GM12801 (cell line): ENCODE results near the gene OR4C5.
"Not testable (repeated sequence)": the region's sequence is repeated elsewhere in the genome, so short reads cannot be mapped to it uniquely, and the experiment has no call there.

Source experiments
- TF ChIP-seq, protein P1 (sequence below): IDR thresholded peaks from one replicate; pipeline ENCODE4 v1.5.1; 2011; ENCODE audit warnings: control low read depth; ENCODE audit not compliant: insufficient read length; ENCODE audit errors: extremely low read depth

The OR4C5 gene

DNA sequence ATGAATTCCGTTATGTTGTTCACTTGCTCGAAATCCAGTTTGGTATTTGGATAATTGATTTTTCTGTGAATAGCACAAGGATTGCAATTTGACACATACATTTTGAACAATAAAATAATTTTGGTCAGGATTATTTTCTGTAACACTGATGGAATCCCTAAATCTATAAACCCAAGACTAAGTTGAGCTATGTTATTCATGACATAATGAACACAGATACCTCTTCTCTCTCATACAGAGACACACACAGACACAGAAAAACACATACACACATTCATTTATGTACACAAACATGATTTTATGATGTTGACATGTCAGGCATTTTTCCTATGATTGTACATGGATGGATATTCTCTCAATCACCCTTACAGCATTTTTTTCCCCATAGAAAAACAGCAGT lies at the start of gene OR4C5:
Gene OR4C5, minus strand, starts transcription at position 101 of the 400 bp plus-strand sequence. Its CDS starts 0 bp downstream, at position 101.
- TF ChIP-seq, protein P1, sequence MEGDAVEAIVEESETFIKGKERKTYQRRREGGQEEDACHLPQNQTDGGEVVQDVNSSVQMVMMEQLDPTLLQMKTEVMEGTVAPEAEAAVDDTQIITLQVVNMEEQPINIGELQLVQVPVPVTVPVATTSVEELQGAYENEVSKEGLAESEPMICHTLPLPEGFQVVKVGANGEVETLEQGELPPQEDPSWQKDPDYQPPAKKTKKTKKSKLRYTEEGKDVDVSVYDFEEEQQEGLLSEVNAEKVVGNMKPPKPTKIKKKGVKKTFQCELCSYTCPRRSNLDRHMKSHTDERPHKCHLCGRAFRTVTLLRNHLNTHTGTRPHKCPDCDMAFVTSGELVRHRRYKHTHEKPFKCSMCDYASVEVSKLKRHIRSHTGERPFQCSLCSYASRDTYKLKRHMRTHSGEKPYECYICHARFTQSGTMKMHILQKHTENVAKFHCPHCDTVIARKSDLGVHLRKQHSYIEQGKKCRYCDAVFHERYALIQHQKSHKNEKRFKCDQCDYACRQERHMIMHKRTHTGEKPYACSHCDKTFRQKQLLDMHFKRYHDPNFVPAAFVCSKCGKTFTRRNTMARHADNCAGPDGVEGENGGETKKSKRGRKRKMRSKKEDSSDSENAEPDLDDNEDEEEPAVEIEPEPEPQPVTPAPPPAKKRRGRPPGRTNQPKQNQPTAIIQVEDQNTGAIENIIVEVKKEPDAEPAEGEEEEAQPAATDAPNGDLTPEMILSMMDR: no peak

DNA sequence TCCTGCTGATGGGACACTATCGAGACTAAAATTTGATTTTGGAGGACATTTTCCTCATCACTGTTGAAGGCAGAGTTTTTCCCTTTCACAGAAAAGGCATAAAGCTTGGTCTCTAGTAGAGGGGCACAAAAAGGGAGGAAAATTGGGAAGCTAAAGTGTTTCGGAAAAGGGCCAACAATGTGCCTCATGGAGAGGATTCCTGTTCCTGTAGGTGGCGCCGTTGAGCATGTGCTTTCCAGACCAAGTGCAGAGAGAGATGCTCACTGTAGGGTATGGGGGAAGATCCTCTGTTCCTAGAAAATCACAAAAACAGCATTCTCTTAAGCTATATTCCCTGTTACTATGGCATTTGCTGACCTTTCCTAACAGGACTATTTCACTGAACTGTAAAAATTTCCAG lies 18.4 kb upstream of the OR4C5 start:
- TF ChIP-seq, protein P1: no peak

DNA sequence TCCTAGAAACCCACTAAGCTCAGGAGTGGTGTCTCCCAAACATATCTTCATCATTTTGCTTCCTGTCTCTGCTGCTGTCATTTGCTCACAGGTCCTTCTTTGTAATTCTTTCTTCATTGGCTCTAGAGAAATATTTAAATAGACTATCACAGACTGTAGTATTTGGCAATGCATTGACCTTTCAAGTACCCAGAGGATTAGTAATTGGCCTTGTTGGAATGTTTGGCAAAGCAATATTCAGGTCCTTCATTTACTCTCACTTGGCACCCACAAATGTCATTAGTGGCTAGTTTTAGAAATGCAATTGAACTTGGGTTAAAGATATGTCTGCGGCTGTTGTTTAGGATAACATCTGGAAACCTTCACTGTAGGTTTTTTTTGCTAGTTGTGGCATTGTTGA lies 11.6 kb downstream of the OR4C5 start:
- TF ChIP-seq, protein P1: no peak

DNA sequence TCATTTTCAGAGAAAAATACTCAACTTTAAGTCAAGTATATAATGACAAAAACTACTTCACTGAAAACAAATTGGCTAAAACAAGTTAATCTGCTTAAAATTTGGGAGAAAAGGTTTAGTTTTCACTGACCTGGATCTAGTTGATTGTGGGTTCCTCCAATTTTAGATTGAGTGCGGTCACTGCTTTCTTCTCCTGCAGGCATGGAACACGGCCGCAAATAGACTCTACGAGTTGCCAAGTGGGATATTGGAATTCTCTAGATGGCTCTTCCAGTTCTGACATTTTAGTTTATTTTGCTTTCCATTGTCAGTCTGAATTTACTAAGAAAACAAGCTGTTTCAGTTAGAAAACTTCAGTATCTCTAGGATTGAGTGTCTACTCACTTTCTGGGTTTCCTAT lies 12.3 kb downstream of the OR4C5 start:
- TF ChIP-seq, protein P1: no peak

DNA sequence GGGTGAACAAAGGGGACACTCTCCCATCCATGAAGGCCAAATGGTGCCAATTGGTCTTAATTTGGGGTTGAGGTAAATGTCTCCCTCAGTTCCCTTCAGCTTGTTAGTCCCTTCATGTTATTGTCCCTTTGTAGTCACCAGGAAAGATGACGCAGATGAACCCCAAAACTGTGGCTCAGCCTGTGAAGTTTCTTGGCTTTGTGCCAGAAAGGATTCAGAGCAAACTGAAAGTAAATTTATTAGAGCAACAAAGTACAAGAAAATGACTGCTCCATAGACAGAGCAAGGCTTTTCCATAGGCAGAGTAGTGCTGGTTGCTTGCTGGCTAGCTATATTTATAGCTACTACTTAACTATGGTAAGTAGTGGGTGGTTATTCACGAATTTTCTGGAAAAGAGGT lies 24.8 kb downstream of the OR4C5 start:
- TF ChIP-seq, protein P1: no peak

DNA sequence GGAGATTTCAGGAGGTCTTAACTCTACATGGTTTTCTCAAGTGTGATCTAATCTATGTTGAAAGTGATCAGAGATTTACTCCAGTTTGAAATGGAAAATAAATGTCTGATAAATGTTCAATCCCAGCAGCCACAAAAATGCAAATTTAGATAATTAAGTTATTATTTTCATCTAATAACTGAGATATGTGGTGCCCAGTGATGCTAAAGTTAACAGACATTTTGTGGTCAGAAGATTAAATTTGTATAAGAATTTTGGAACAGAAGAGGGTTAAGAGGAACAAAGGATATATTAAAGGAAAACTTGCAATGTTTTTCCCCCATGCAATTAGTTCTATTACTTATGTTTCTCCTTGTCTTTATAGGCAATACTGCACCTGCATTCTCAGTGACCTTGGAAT lies 41.6 kb downstream of the OR4C5 start, which contains the start of gene OR4C3:
Gene OR4C3, plus strand, starts transcription at position 301 of the 400 bp plus-strand sequence. CDS start 102 bp downstream, outside the sequence.
- TF ChIP-seq, protein P1: not testable (repeated sequence)
